Measurements from ENCODE around the gene CLTC.

CLTC gene

DNA sequence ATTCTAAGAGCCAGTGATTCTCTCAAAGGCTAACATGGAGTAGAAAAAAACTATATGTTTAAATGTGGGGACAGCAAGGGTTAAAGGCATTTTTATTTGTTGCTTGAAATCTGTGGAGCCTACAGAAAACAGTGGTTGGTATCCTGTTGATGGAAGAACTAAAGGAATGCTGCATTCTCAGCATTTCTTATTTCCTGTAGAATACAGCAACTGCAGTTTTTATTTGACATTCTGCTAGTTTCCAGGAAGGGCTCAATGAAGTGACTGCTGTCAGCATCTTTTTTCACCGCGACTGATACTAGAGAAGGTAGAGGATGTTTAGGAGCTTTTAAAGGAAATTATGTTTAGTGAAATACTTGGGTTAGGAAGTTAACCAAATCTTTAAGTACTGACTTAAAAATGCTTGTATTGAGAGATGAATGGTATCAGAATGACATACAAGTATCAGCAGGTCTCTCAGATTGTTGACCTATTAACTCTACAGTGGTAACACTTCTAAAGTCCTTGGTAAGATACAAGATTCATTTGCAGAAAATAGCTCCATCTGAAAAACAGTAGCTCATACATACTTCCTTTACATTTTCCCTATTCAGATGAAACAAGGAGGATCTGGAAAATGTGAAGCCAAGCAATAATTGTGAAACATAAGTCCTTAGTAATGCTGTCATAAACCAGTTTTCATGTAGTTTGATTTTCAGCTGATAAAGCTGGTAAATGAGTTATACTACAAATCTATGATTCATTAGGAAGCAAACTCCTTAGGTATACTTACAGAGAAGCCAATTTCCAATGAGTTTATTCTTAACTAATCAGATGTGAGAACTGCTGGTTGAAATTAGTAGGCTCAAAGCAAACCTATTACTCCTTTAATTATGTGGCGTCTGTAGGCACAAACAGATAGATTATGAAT, 15.2 kb downstream of the CLTC start:
- peak in 2 of 3 donors; percentile 38 to 50 for DNase-seq

DNA sequence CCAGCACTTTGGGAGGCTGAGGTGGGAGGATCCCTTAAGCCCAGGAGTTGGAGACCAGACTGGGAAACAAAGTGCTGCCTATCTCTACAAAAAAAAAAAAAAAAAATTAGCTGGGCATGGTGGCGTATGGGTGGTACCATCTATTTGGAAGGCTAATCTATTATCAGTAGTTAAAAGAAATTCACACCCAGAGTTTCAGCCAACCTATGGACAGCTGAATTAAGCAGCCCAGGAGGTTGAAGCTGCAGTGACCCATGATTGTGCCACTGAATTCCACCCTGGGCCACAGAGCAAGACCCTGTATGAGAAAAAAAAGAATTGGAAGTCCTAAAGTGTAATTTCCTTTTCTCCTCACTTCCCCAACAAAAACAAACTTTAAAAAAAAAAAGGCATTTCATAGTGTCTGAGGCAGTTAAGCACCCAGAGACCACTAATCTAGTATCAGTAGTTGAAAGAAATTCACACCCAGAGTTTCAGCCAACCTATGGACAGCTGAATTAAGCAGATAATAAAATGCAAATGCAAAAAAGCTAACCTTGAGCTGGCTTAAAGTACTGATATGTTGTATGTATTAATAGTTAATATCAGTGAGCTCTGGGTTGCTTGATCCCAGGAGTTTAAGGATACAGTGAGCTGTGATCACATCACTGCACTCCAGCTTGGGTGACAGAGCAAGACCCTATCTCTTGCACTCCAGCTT, 18.1 kb downstream of the CLTC start:
- DNase-seq, result no peak

DNA sequence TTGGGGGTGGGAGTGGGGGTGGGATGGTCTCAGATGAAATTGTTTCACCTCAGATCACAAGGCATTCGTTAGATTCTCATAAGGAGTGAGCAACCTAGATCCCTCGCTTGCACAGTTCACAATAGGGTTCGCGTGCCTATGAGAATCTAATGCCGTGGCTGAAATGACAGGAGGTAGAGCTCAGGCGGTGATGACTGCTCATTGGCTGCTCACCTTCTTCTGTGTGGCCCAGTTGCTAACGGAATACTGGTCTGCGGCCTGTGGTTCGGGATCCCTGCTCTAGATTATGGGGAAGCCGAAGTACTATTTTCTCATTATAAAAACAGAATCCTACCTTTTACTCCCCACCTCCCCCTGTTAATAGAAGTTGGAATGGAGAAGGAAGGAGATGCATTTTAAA, 18.9 kb downstream of the CLTC start:
- DNase-seq, result no peak

- peak; percentile 10 to 51 (median 37) for DNase-seq
Observed at GRCh38 chr17:59641799-59642484, 22.2 kb downstream of the CLTC start.

GRCh38 chr17:59642565-59642964, 22.9 kb downstream of the CLTC start:
- no peak for DNase-seq

- peak; percentile 12 to 78 (median 62) for DNase-seq
Observed at GRCh38 chr17:59643159-59644140, 23.8 kb downstream of the CLTC start.

GRCh38 chr17:59647288-59647687, 27.6 kb downstream of the CLTC start:
- DNase-seq, result no peak

GRCh38 chr17:59649886-59650285, 30.2 kb downstream of the CLTC start:
- DNase-seq, result no peak

GRCh38 chr17:59650642-59651041, 30.9 kb downstream of the CLTC start:
- DNase-seq, result peak in 1 of 3 donors; percentile 15

GRCh38 chr17:59651346-59651745, 31.7 kb downstream of the CLTC start:
- DNase-seq, result no peak

- peak; percentile 9 to 66 (median 49) for DNase-seq
Observed at GRCh38 chr17:59652119-59652518, 32.4 kb downstream of the CLTC start.

- DNase-seq, result peak; percentile 81 to 88 (median 88)
Observed at GRCh38 chr17:59656624-59657023, 36.9 kb downstream of the CLTC start.

- DNase-seq, result no peak
Observed at GRCh38 chr17:59666235-59666634, 46.5 kb downstream of the CLTC start.

DNA sequence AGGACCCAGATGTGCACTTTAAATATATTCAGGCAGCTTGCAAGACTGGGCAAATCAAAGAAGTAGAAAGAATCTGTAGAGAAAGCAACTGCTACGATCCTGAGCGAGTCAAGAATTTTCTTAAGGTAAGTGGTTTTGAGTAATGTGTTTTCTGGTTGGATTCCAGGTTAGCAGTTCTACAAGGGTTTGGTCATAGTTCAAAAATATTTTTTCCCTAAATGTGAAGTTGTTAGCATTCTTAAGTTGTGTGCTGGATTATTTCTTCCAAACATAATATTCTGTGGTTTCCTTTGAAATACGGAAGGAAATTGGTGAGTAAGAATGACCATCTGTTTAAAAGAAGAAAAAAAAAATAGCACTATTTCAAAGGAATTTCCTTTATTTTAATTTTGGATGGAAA, 49.1 kb downstream of the CLTC start:
- DNase-seq, result peak; percentile 8 to 76 (median 64)

DNA sequence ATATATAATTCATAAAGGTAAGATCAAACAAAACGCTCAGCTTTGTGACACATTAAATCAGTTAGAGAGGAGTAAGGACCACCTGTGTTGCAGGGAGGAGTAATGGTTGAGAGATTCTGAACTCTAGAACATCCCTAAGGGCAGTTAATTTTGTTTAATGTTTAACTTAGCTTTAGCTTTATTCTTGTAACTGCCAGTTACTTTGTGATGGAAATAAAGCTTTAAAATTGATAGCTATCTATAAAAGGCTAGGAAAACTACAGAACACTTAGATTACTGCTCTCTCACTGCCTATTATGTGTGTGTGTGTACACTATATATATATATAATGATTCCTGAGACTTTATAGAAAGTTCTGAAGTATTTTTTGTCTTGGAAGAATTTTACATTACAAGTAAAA, 49.7 kb downstream of the CLTC start:
- DNase-seq, result no peak

DNA sequence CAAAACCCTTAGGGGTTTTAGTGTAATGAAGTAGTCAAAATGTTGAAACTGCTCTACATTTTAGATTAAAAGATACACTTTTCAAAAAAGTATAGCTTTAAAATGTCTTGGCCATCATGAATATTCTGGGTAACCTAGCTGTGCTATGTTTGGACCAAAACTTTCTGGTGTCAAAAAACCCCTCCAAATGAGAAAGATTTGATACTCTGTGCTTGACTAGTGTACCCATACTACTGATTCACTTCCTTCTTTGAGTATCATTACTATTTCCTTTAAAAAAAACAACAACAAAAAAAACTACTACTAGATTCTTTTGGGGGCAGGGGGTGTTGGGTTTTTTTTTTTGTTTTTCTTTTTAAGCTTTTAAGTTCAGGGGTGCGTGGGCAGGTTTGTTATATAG, 50.2 kb downstream of the CLTC start:
- DNase-seq, result no peak

- peak in 2 of 3 donors; percentile 16 to 23 for DNase-seq
Observed at GRCh38 chr17:59671386-59671785, 51.7 kb downstream of the CLTC start.

DNA sequence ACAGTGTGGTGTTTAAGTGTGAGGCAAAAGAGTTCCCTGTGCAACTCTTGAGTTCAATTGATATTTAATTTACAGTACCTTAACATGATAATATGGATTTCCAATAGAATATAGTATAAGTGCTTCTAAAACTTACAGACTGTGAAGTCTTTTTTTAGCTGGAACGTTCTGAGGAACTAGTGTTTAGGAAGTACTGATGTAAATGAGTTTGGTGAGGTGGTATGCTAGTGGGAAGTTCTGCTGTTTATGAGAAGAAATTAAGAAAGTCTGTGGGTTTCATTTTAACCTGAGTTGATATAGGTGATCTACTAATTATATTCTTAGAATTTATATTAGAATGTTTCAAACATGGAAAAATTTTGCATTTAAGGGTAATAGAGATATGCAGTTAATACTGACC, 55.5 kb downstream of the CLTC start:
- DNase-seq, result peak in 1 of 3 donors; percentile 16

GRCh38 chr17:59676716-59677115, 57.0 kb downstream of the CLTC start:
- DNase-seq, result no peak

DNA sequence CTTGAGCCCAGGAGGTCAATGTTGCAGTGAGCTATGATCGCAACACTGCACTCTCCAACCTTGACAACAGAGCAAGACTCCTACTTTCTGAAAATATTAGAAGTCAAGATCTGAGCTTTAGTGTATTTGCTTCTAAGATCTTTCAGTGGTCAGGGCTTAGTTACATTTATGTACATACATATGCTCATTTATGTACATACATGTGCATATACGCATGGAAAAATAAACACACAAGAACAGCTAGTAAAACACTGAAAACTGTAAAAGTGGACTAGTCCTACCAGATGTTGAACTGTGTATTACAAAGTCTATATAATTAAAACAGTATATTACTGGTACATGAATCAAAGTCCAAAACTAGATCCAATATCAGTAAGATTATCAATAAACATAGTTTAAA, 59.2 kb downstream of the CLTC start:
- no peak for DNase-seq

- no peak for DNase-seq
Observed at GRCh38 chr17:59680314-59680713, 60.6 kb downstream of the CLTC start.

GRCh38 chr17:59683283-59683682, 63.6 kb downstream of the CLTC start:
- DNase-seq, result no peak
